Astrocyte of the cerebellum (primary cell): ENCODE results near the gene TARM1.

ENCODE experiments used
- DNase-seq: peaks from one replicate; pipeline ENCODE4 v3.0.0-alpha.2; 2011; ENCODE audit warnings: low read depth
- H3K4me3 ChIP-seq: 2 replicates; pipeline ENCODE4 v1.5.1; 2011; ENCODE audit warnings: mild to moderate bottlenecking, low read depth, low read length, moderate library complexity
- CTCF ChIP-seq: IDR thresholded peaks from 2 replicates; pipeline ENCODE4 v1.5.1; 2012; ENCODE audit warnings: low read length, low read depth, moderate library complexity, mild to moderate bottlenecking; ENCODE audit errors: missing control alignments
- in situ Hi-C: cut with HindIII; loops from 2 replicates; pipeline ENCODE4 v1.10.0; 2017; ENCODE audit warnings: low sequenced_read_pairs

TARM1 gene

DNA sequence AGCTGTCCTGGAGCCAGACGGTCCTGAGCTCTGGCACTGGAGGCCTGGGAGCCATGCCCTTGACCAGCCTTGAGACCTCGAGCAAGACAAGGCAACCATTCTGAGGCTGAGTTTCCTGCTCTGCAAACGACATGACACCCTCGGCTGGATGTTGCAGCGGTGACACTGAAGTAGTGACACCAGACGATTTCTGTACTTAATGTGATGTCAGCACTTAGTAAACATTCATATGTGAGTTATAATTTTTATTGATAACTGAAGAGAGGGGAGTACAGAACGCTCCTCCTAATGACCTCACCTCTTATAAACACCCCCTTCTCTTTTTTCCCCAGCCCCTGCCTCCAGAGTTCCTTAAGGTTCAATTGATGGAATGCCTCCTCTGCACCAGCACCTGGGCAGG, 27.3 kb upstream of the TARM1 start:
- TF ChIP-seq CTCF = no peak
- H3K4me3 ChIP-seq = no peak overlapping the region
- no peak for DNase-seq
- in situ Hi-C loops = no loop called here

DNA sequence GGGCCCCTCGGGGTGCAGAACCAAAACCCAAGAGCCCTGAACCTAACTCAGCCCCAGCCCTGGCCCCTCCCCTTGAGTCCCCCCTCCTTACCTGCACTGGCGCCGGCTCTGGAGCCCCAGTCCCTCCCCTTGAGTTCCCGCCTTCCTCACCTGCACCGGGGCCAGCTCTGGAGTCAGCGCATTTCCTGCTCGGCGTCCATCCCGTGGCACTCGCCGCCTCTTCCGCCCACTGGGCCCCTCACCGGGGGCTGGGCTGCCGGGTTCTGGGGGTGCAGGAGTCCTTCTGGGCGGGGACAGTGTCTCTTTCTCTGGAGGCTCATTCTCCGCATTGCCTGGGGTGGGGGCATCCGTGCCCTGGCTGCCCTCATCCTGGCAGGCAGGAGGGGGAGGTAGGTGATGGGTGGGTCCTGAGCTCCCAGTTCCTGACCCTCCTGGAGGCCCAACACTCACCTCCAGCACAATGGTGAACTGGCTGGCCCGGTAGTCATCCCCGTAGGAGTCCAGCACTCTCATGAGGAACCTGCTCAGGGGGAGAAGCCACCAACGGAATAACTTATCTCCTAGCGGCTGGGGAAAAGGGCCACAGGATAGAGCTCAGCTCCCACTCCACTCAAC, 26.8 kb upstream of the TARM1 start:
- no peak overlapping the region for H3K4me3 ChIP-seq
- no peak for TF ChIP-seq CTCF
- DNase-seq = no peak
- in situ Hi-C loops = no loop called here

GRCh38 chr19:54106716-54107115, 25.6 kb upstream of the TARM1 start:
- no peak for TF ChIP-seq CTCF
- in situ Hi-C loops = no loop called here
- no peak for DNase-seq
- no peak overlapping the region for H3K4me3 ChIP-seq

DNA sequence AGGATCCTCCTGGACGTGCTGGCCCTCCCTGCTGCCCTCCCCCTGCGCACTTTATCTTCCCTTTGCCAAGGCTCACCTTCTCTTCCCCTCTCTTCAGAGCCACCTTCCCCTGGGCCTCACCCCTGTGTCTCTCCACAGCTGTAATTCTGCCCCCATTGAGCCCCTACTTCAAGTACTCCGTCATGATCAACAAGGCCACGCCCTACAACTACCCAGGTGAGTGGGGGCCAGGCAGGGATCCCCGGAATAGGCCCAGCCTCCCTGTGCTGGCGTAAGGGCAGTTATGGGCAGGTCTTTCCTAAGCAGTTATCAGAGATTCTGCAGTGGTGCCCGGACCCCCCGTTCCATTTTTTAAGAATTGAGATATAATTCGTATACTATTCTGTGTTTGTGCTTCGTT, 24.6 kb upstream of the TARM1 start:
- in situ Hi-C loops = no loop called here
- no peak for TF ChIP-seq CTCF
- DNase-seq = no peak
- H3K4me3 ChIP-seq = no peak overlapping the region

DNA sequence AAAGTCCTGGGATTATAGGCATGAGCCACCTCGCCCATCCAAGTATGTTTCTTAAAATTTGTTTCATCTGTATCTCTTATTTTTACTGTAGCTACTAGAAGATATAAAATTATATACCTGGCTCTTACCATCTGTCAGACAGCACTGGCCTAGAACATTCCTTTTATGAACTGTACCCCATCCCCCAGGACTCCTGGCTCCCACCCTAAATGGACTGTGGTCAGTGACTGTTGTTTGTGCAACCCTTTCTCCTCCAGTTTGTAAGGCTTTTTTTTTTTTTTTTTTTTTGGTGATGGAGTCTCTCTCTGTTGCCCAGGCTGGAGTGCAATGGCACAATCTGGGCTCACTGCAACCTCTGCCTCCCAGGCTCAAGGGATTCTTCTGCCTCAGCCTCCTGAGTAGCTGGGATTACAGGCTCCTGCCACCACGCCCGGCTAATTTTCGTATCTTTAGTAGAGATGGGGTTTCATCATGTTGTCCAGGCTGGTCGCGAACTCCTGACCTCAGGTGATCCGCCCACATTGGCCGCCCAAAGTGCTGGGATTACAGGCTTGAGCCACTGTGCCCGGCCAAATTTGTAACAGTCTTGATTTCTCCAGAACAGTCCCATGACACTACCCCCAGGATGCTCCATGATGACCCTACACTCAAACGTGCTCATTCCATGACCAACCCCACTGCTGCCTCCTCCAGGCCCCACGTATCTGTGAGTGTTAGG, 24.0 kb upstream of the TARM1 start:
- DNase-seq = no peak
- TF ChIP-seq CTCF = no peak
- in situ Hi-C loops = no loop called here
- no peak overlapping the region for H3K4me3 ChIP-seq

GRCh38 chr19:54102421-54103169, 21.4 kb upstream of the TARM1 start, which contains the start of gene NDUFA3:
Gene NDUFA3, plus strand, starts transcription at chr19:54102855. Its CDS starts 24 bp downstream, at chr19:54102879.
- TF ChIP-seq CTCF = no peak
- in situ Hi-C loops = no loop called here
- H3K4me3 ChIP-seq = peak within 1 kb of the TSS; percentile 99
- DNase-seq = peak; percentile 95
